ENCODE results near the gene LMO7.

DNA sequence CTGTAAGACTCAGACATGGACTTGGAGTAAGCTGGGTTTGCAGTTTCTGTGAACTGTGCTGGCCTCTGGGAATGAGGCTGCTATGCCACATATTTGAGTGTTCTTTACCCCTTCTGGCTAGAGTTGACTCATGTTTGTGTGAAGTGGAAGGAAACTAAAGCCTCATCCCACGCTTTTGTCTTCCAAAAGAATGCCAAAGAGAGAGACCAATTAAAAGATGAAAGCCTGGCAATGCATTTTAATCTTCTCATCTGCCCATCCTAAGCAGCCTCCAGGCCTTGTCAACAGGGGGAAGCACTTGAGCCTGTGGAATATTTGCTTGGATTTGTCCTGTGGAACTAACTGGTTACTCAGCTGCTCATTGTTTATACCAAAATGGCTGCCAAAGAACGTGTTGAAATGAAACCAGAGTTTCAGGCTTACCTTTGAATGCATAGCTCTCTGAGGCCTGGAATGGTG, 49.1 kb downstream of the LMO7 start:
- TF ChIP-seq CREB1 (IDR thresholded peaks at IDR 0.05) (no peak), EZH2 (IDR thresholded peaks at IDR 0.05; ENCODE audit: low read depth, low read length, severe bottlenecking) (no peak), CHD2 (IDR thresholded peaks at IDR 0.05; ENCODE audit: low read length) (no peak)
